ENCODE results near the gene SIRPG.
"Not testable (repeated sequence)": the region's sequence is repeated elsewhere in the genome, so short reads cannot be mapped to it uniquely, and the experiment has no call there.

The SIRPG gene

DNA sequence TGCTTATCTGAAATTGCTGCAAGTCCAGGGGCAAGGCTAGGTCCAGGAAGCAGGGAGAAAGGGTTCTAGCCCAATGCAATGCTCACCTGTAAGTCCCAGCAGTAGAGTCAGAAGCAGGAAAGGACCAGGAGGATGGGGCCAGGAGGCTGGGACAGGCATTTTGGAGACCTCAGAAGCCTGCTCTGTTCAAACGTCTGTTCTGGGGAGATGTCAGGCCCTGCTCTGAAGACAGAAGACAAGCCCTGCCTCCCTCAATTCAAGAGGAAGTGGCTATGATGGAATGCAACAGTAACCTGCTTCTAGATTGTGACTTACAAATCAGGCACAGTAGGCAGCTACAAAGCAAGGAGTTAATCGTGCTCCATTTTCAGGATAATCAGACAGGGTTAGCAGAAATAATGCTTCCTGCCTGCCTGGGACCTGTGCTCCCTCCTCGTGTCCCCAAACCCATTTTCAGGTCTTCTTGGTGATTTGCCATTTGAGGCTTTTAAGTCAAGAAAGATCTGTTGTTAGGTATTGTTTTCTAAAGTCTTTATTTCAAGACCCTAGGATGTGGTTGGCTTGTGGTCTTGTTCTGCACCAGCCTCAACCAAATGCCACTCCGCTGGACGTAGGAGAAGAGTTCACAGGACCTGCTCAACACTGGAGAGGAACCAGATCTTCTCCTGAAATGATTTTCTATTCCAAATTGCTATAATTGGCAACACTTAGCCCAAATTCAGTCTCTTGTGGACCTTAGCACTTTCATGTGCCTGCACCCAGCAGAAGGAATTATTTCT lies at the start of gene SIRPG:
SIRPG (minus strand) TSS at position 224 of the 779 bp plus-strand sequence; CDS start at position 159, 65 bp downstream.
- DNase-seq, result peak; percentile 53

DNA sequence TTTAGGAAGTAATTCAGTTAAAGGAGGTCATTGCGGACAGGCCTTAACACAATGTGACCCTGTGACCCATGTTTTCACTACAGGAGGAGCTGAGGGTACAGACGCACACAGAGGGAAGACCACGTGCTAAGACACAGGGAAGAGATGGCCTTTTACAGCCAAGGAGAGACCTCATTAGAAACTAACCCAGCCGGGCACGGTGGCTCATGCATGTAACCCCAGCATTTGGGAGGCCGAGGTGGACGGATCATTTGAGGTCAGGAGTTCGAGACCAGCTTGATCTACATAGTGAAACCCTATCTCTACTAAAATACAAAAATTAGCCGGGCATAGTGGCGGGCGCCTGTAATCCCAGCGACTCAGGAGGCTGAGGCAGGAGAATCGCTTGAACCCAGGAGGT lies 49.3 kb upstream of the SIRPG start:
- not testable (repeated sequence) for DNase-seq

DNA sequence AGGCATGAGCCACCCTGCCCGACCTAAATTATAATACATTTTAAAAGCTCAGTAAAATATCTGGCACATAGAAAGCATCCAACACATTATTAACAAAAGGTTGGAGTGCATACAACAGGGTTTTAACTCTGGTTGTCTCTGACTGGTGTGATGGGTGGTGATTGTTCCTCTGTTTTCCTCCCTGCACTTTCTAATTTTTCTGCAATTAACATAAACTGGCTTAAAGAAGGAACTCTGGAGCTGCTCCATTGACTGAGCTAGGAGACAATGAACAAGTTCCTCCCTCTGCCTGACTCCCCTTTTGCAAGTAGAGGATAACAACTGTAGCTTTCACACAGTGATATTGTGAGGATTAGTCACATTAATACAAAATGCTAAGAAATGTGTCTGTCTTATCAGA lies 48.5 kb upstream of the SIRPG start:
- no peak for DNase-seq

DNA sequence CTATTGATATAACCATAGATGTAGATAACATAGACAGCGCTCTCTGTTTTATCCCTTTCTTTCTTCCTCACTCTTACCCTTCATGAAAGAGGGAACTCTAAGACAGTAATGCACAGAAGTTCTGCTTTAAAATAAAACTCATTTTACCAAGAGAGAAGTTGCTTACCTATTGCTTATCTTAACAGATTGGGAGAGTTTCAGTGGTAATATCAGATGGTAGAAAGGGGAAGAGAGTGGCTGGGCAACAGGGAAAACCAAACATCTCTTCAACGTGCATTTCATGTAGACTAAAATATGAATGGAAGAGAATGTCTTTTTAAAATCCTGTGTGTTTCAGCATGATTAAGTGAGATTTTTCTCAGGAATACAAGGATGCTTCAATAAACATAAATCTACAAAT lies 45.3 kb upstream of the SIRPG start:
- DNase-seq, result no peak

DNA sequence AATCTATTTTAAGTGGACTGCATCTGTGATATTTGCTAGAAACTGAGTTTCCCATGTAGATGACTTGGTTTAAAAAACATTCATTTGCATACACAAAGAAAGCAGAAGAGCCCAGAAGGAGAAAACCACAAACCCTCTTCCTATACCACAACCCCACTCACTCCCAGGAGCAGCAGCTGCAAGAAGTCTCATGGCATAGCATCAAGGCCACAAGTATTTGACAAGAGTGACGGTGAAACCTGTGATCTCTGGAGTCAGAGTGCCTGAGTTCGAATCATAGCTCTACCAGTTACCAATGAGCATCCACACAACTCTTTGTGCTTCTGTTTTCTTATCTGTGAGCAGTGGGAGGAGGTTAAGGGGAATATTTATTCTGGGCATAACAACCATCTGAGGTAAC lies 44.7 kb upstream of the SIRPG start:
- no peak for DNase-seq

DNA sequence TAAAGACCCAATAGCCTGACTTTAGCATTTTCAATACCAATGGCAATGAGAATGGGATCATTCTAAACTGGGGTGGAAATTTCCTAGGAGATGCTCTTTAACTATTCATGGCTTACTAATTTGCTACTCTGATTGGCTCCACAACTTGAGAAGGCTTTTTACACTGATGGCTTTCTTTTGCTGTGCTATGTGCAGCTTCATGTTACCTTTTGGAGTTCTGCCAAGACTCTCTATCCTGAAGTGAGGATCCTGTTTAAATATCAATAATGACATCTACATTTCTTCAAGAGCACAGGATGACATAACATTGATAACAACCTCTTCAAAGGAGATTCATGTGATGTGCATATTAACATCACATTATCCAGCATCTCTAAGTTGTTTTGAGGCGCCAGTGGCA lies 43.4 kb upstream of the SIRPG start:
- no peak for DNase-seq

DNA sequence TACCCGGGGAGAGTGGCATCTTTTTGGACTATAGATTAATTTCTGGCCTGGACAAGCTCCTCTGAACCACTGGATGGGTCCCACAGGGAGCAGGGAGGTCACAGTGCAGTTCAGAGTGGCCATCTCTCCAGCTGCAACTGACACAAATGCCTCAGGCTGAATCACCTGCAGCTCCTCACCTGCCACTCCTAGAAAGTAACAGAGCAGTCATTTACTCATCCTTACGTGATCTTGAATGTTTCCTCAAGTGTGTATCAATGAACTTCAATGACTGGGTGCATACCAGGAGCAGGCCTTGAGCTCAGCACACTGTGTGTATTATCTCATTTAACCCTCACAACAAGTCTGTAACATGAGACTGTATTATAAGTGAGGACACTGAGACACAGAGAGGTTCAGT lies 40.0 kb upstream of the SIRPG start:
- no peak for DNase-seq

DNA sequence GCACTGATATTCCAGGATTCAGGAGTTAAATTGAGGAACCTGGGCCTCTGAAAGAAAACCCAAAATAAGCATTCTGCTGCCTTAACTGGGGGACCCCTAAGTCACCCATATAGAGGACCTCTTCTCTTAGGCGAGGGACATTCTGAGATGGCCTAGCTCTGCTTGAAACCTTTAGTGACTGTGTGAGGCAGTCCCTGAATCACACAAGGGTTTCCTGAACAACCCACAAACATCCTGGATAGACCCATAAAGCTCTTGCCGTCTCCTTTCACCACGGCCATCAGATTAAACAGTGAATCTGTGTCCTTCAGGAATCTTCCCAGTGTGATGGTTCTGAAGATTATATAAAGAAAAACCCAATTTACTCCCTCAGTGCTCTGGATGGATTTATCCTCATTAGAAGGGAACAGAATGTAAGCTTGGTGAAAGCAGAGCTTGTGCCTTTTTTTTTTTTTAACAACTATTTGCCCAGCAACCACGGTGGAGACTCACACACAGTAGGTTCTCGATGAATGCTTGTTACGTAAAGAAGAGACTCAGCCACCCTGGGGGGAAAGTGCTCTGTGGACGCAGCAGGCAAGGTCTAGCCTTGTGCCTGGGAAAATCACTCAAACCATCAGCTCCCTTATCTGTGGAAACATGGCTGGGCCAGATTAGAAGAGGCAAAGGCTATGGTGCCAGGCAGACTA lies 39.1 kb upstream of the SIRPG start:
- no peak for DNase-seq

DNA sequence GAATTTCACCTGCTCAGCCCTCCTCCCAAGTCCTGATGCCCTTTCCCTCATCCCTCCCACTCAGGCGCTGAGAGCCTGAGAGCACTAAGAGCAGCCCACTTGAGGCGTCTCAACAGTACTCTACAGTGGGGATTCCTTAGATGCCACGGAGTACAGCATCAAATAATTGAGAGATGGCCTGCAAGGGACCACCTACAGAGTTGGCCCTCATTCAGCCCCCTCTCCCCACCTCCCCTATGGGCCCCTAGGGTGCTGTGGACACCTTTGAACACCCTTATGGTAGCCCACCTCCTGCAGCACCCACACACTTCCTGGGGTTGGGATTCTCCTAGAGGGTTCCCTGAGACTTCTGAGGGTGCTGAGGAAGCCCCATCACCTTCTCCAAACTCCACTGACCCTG lies 37.1 kb upstream of the SIRPG start:
- no peak for DNase-seq

DNA sequence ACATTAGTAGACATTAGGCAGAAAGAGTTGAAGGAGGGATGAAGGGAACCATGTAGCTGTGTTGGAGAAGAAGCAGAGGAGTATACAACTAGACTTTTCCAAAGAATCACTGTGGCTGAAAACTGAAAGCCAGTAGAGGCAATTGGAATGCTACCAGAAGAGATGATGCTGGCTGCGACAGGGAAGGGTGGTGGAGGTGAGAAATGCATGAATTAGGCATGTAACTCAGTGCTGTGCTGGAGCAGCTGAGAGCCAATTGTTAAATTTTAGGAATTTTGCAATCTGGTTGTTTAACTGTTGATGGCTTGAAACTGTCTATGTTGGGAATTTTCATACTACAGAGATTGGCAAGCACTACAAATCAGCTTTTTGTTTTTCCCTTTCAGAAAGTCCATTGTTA lies 35.8 kb upstream of the SIRPG start:
- DNase-seq, result no peak

DNA sequence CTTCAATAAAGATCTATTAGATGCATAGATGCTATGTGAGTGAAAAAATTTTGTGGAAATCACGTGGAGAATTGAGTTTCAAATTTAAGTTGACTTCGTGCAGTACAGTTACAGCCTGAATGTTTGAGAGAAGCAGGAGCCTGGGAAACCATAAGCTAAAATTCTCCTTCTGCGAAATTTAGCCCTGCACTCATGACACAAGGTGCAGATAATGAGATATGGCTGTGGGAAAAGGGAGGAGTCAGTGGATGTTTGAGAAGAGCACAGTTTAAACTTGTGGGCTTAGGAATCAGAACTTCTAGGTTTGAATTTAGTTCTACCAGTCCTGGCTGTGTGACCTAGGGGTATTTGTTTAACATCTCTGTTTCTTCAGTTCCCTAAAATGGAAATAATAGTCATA lies 32.1 kb upstream of the SIRPG start:
- no peak for DNase-seq

DNA sequence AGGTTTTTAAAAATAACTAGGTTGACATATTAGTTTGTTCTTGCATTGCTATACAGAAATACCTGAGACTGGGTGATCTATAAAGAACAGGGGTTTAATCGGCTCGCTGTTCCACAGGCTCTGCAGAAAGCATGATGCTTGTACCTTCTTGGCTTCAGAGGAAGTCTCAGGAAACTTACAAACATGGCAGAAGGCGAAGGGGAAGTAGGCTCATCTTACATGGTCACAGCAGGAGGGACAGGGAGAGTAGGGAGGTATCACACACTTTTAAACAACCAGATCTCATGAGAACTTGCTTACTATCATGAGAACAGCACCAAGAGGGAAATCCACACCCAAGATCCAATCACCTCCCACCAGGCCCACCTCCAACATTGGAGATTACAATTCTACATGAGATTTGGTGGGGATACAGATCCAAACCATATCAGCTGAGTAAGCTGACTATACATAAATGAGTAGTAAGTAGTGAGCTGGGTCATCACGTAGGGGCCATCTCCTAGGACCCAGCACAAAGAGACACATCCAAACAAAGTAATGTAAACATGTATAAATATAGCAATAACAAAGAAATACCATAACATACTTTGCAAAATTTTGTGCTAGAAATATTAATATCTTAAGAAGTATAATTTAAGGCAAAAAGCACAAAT lies 31.4 kb upstream of the SIRPG start:
- peak; percentile 30 for DNase-seq

DNA sequence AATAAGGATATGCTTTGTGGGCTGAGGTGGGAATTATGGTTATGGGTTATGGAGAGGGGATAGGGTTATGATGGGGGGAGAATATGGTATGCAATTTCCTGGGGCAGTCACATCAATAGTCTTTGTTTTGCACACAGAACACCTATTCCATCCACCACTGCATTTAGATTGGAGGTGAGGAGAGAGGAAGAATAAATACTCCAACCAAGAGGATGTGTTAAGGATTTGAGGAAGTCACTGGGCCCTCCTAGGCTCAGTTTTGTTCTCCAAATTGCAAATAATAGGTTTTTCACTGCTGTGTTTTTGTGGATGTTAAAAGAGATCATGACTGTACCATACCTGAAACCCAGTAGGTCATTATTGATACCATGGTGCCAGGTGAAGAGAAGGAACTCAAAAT lies 29.5 kb upstream of the SIRPG start:
- no peak for DNase-seq

DNA sequence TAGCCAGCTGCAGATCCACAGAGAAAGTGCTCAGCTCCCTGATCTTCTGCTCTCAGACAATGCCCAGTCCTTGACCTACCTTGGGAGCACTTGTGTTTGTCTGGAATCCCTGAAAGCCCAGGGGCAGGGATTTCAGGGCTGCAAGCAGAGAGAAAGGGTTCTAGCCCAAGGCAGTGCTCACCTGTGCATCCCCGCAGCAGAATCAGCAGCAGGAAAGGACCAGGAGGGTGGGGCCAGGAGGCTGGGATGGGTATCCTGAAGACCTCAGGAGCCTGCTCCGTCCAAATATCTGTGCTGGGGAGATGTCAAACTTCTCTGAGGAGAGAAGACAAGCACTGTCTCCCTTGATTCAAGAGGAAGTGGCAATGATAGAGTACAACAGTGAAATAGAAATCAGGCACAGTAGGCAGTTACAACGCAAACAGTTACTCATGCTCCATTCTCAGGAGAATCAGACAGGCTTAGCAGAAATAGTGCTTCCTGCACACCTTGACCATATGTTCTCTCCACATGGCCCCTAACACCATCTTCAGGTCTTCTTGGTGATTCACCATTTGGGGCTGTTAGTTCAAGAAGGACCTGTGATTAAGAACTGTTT lies 28.7 kb upstream of the SIRPG start:
- DNase-seq, result no peak

DNA sequence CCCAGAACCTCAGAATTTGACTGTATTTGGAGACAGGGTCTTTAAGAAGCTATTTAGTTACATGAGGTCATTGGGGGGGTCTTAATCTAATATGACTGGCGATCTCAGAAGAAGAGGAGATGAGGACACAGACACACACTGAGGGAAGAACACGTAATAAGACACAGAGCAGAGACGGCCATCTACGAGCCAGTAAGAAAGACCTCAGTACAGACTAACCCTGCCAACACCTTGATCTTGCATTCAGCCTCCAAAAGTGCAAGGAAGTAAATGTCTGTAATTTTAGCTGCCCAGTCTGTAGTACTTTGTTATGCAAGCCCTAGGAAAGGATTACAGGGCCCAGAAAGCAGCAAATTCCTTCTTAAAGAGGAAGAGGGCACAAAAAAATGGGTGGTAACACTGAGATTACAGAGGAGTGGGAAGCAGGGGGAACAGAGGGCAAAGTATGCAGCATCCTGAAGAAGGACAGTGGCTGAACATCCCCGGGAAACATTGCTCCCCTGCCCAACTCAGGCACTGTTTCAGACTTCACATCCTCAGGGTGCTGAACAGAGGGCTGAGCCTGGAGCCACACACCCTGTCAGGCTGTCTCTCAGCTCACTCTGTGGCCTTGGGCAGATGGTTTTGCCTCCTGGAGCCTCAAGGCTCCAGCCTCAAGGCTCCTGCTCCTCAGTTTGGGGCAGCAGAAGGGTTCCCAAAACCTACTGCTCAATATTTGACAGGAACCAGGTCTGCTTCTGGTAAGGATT lies 27.9 kb upstream of the SIRPG start:
- no peak for DNase-seq

DNA sequence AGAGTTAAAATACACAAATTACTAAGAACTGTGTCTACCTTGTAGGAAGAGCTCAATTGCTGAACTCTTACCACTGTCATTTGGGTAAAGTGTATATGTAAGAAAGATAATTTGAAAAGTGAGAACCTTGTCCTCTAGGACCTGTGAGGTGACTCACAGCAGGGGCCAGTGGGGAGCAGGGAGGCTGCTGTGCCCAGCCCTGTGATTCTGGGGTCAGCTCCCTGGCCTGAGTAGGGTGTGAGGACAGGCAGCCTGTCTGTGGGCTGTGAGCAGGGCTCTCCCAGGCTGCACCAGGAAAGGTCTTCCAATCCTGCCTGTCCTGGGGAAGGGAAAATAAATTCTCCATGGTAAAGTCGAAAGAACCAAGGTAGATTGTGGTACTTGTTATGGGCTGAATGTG lies 27.3 kb upstream of the SIRPG start:
- DNase-seq, result no peak

DNA sequence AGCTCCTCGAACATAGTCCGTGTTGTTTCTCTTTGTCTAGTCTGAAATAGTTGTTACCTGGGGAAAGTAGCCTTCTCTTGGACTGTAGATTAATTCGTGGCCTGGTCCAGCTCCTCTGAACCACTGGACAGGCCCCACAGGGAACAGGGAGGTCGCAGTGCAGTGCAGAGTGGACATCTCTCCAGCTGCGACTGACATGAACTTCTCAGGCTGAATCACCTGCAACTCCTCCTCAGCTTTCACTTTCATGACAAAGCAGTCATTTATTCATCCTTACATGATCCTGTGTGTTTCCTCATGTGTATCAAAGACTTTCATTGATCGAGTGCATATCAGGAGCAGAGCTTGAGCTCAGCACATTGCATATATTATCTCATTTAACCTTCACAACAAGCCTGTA lies 19.1 kb upstream of the SIRPG start:
- no peak for DNase-seq

DNA sequence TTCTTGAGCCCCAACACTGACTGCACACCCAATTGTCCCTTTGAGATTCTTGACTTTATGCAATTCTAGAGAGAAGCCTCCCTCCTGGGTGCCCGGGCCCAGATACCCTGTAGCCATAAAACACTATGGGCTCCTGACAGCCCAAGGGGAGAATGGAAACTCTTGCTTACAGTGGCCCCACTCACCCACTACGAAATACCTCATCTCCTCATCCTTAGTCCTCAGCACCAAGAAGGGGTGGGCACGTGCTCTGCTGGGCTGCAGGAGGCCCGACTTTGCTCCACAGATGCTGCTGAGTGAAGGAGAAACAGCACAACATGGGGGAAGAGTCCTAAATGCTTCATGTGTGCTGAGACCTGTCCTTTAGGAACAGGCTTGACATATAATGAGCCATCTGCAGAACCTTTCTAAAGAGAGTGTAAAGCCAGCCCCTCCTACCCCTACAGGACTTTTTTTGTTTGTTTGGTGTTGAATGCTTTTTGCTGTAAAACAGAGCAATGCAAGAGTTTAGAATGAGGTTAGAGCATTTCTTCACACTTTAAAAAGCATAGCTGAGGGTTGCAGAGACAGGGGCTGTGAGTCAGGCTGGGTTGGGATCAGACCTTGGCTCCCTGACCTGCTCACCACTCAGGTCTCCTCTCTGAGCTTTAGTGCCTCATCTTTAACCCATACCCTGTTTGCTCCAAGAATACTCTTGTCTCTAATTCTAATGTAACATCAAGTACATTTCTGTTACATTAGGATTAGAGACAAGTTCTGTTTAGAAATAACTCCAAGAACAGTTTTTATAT lies 17.6 kb upstream of the SIRPG start:
- DNase-seq, result no peak

DNA sequence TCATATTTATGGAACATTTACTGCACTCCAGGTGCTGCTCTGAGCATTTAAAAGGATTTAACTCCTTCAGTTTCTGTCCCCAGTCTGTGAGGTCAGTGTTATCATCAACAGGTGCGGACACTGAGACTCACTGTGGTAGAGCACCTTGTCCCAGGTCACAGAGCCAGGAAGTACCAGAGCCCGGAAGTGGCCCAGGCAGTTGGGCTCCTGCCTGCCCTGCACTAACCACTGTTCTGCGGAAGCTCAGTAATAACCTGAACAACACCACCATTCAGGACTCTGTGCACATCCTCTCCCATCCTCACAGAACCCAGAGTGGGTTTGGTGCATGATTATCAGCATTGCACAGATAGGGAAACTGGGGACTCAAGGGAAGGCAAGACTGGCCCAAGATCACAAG lies 16.8 kb upstream of the SIRPG start:
- peak; percentile 79 for DNase-seq

DNA sequence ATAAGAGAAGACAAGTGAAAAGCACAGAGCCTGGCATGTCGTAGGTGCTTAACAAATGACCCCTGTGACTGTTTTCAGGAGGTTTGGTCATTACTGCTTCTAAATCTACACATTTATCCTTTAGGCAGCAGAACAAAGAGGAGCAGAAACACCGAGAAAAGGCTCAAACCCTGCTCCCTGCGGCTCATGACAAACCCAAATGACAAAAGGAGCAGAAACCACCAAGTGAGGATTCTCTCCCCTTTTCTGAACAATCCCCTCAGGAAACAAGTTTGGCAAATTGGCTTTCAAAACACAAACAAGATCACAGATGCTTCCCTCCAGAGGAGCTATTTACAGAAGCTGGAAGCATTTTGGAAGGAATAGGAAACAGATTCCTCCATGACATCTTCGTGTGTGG lies 15.8 kb upstream of the SIRPG start:
- DNase-seq, result no peak

DNA sequence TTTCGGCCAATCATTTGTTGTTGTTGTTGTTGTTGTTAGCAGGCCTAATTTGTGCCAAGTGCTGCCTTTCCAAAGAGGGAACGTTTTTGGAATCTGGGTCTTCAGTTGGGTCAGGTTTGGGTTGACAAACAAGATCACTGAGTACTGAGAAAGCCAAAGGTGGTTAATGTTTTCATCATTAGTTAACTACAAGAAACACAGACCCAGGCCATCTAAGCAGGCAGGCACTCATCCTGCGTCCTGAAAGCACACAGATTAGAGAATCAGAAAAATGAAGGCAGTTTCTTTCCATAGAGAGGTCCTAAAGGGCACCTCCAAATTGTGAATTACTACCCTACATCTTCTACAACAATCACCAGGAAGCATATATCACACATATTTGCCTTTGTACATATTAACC lies 15.1 kb upstream of the SIRPG start:
- no peak for DNase-seq
